ENCODE measurements around the gene AXDND1.
"Not testable (repeated sequence)": the region's sequence is repeated elsewhere in the genome, so short reads cannot be mapped to it uniquely, and the experiment has no call there.

GRCh38 chr1:179440301-179440700, 74.5 kb downstream of the AXDND1 start:
- not testable (repeated sequence) for TF ChIP-seq POLR2A (IDR thresholded peaks at IDR 0.05); CTCF (IDR thresholded peaks at IDR 0.05 in 4 of 5, conservative IDR thresholded peaks at IDR 0.05 in 1 of 5)

Measured in gastrocnemius medialis (tissue), 4 donors.